ENCODE measurements around the gene MYO1C.

DNA sequence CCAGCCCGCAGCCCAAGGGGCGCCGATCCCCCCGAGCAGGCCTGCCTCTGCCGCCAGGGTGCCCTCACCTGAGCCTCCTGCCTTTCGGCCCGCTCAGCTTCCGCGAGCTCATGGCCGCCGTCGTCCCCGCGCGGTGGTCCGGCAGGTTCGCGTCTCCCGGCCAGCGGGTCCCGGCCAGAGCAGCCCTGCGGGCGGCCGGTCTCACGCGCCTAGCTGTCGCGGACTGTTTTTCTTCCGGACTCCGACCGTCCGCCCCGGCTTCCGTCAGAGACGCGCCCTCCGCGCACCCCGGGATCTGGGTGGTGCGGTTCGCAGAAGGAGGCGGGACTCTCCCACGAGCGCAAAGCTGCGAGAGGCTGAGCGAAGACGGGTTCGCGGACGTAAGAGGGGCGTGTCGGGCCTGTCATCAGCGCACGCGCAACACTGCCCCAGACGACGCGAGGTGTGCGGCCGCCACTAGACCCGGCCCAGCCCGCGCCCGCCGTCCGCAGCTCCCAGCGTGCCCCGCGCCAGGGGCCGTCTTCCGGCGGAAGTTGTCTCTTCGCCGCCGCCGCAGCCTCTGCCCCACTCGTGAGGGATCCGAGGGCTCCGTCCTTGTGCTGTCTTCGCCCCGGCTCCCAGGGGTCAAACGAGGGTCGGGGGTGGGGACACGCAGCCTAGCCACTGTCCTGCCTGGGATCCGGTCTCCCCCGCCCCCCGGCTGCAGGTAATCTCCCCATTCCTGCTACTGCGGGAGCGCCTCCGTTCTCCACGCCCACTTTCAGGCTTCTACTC, 24.1 kb upstream of the MYO1C start, which contains the start of gene INPP5K:
- TF ChIP-seq POLR2A (IDR thresholded peaks at IDR 0.05): peak; percentile 72 to 80
- TF ChIP-seq, protein P1, sequence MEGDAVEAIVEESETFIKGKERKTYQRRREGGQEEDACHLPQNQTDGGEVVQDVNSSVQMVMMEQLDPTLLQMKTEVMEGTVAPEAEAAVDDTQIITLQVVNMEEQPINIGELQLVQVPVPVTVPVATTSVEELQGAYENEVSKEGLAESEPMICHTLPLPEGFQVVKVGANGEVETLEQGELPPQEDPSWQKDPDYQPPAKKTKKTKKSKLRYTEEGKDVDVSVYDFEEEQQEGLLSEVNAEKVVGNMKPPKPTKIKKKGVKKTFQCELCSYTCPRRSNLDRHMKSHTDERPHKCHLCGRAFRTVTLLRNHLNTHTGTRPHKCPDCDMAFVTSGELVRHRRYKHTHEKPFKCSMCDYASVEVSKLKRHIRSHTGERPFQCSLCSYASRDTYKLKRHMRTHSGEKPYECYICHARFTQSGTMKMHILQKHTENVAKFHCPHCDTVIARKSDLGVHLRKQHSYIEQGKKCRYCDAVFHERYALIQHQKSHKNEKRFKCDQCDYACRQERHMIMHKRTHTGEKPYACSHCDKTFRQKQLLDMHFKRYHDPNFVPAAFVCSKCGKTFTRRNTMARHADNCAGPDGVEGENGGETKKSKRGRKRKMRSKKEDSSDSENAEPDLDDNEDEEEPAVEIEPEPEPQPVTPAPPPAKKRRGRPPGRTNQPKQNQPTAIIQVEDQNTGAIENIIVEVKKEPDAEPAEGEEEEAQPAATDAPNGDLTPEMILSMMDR (IDR thresholded peaks at IDR 0.05): peak in 1 of 6 experiments; percentile 24

Measured in thyroid gland (tissue), 4 donors.